Keratinocyte (primary cell): Measurements from ENCODE around the gene CDC42EP3. TPM values are rescaled to one million over a fixed set of nuclear protein-coding genes. Genes with fewer than 3 reads are reported as not detected.

Source experiments
- DNase-seq: peaks from one replicate; pipeline ENCODE4 v3.0.0-alpha.2; 2011; ENCODE audit warnings: low read depth, missing footprints, low spot score
- FAIRE-seq: peaks from 2 replicates; lab custom pipeline; 2011; peaks lifted over from hg19 to GRCh38; lab: Jason Lieb, UNC
- H2AFZ ChIP-seq: 2 replicates; pipeline ENCODE4 v1.6.0; 2012; ENCODE audit warnings: low read length, control low read depth, inconsistent platforms; ENCODE audit not compliant: control insufficient read depth
- H3K27ac ChIP-seq: 2 replicates; pipeline ENCODE4 v1.5.1; 2011; ENCODE audit warnings: low read length; ENCODE audit not compliant: control insufficient read depth, insufficient read depth
- H3K27me3 ChIP-seq: 3 replicates; pipeline ENCODE4 v1.6.0; 2011; ENCODE audit warnings: low read length; ENCODE audit not compliant: control insufficient read depth, insufficient read depth; ENCODE audit errors: extremely low read depth
- H3K36me3 ChIP-seq, 2 experiments: 2 replicates in 1 of 2; 3 replicates in 1 of 2; pipeline ENCODE4 v1.5.1; 2011; ENCODE audit warnings: low read length in 2 of 2, mild to moderate bottlenecking in 1 of 2; ENCODE audit not compliant: control insufficient read depth in 2 of 2, insufficient read depth in 2 of 2; ENCODE audit errors: extremely low read depth in 1 of 2
- H3K4me1 ChIP-seq: 3 replicates; pipeline ENCODE4 v1.5.1; 2011; ENCODE audit warnings: low read length; ENCODE audit not compliant: control insufficient read depth, insufficient read depth; ENCODE audit errors: extremely low read depth
- H3K4me2 ChIP-seq: 3 replicates; pipeline ENCODE4 v1.6.0; 2011; ENCODE audit warnings: low read depth, low read length; ENCODE audit not compliant: control insufficient read depth, insufficient read depth; ENCODE audit errors: extremely low read depth
- H3K4me3 ChIP-seq, 3 experiments: fragments of 200-600 bp in 1 of 3; sonication (generic) in 1 of 3; 2 replicates in 2 of 3; 3 replicates in 1 of 3; pipeline ENCODE4 v1.5.1; 2011 to 2016; ENCODE audit warnings: low read length in 3 of 3, mild to moderate bottlenecking in 3 of 3, control low read depth in 2 of 3, inconsistent platforms in 1 of 3, low read depth in 1 of 3, mixed read lengths in 1 of 3, mixed run types in 1 of 3, moderate library complexity in 1 of 3; ENCODE audit not compliant: control insufficient read depth in 2 of 3, insufficient read depth in 2 of 3; ENCODE audit errors: extremely low read depth in 1 of 3
- H3K79me2 ChIP-seq: 2 replicates; pipeline ENCODE4 v1.6.0; 2012; ENCODE audit warnings: low read length; ENCODE audit not compliant: control insufficient read depth, insufficient read depth
- H3K9ac ChIP-seq: 3 replicates; pipeline ENCODE4 v1.6.0; 2011; ENCODE audit warnings: low read length; ENCODE audit not compliant: control insufficient read depth, insufficient read depth; ENCODE audit errors: extremely low read depth
- H3K9me1 ChIP-seq: 3 replicates; pipeline ENCODE4 v1.6.0; 2011; ENCODE audit warnings: low read length; ENCODE audit not compliant: control insufficient read depth, insufficient read depth; ENCODE audit errors: extremely low read depth
- H3K9me3 ChIP-seq: 2 replicates; pipeline ENCODE4 v1.5.1; 2012; ENCODE audit warnings: low read depth, low read length; ENCODE audit not compliant: control insufficient read depth
- H4K20me1 ChIP-seq: 3 replicates; pipeline ENCODE4 v1.6.0; 2011; ENCODE audit warnings: low read length; ENCODE audit not compliant: control insufficient read depth, insufficient read depth; ENCODE audit errors: extremely low read depth
- CTCF ChIP-seq, 3 experiments: IDR thresholded peaks in 1 of 3; conservative IDR thresholded peaks in 1 of 3; optimal IDR thresholded peaks in 1 of 3; 2 replicates in 2 of 3; 3 replicates in 1 of 3; pipeline versions ENCODE3 to v1.5.1; 2011; ENCODE audit warnings: low read length in 3 of 3, mild to moderate bottlenecking in 3 of 3, moderate library complexity in 2 of 3, control low read depth in 1 of 3, inconsistent platforms in 1 of 3; ENCODE audit not compliant: insufficient read depth in 2 of 3; ENCODE audit errors: extremely low read depth in 1 of 3
- EZH2 ChIP-seq: IDR thresholded peaks from one replicate; pipeline ENCODE4 v1.6.1; 2012; ENCODE audit warnings: inconsistent platforms, mild to moderate bottlenecking, low read length, moderate library complexity
- dilution Hi-C: fragments of 300-500 bp; cut with MboI; formaldehyde crosslinking; loops from one replicate; pipeline ENCODE4 v1.7.0; 2020; ENCODE audit warnings: low sequenced_read_pairs; ENCODE audit not compliant: extremely low pct_ligation_motif_present
- polyA plus RNA-seq, 5 experiments: library from polyadenylated mRNA; depleted of rRNA in 3 of 5; stranded (reverse) in 3 of 5; stranded (forward) in 1 of 5; unstranded in 1 of 5; fragments of >200 nt; gene quantifications; 1 replicate in 1 of 5; 2 replicates in 3 of 5; 3 replicates in 1 of 5; pipeline versions ENCODE4 v1.2.1 to v1.2.3, GENCODE V29; 2011 to 2012; ENCODE audit warnings: missing spikeins in 2 of 5, low read depth in 1 of 5, low replicate concordance in 1 of 5

The CDC42EP3 gene
- polyA plus RNA-seq, 1 donor (not counting 4 experiments of a cell fraction or from before 2014, with no cell fraction given), result 34.6 TPM

GRCh38 chr2:37599688-37600525, 71.5 kb downstream of the CDC42EP3 start:
- Histone ChIP-seq H3K4me1 (peaks cover 7% of the 10 kb centered on the region), H3K9ac (no peak overlapping the region), H3K9me3 (no peaks in the 10 kb centered on the region), H3K4me3 (no peak overlapping the region), H3K36me3 (no peaks in the 10 kb centered on the region), H3K4me2 (no peak overlapping the region), H3K27me3 (no peaks in the 10 kb centered on the region), H3K9me1 (no peaks in the 10 kb centered on the region), H4K20me1 (no peaks in the 10 kb centered on the region), H3K27ac (no peak overlapping the region), H2AFZ (no peak overlapping the region), H3K79me2 (no peaks in the 10 kb centered on the region)
- TF ChIP-seq CTCF (optimal IDR thresholded peaks at IDR 0.05 in 1 of 3, IDR thresholded peaks at IDR 0.05 in 1 of 3, conservative IDR thresholded peaks at IDR 0.05 in 1 of 3; ENCODE audit: extremely low read depth in 1 of 3, insufficient read depth in 2 of 3, low read length in 3 of 3) (no peak), EZH2 (no peak)
- dilution Hi-C loops, result no loop called here
- no peak for DNase-seq
- no peak for FAIRE-seq

- Histone ChIP-seq H3K4me3 (no peak overlapping the region), H3K9me3 (no peaks in the 10 kb centered on the region), H3K9me1 (no peaks in the 10 kb centered on the region), H4K20me1 (no peaks in the 10 kb centered on the region), H3K9ac (no peak overlapping the region), H3K27me3 (no peaks in the 10 kb centered on the region), H3K27ac (no peak overlapping the region), H2AFZ (no peak overlapping the region), H3K4me1 (peaks cover 15% of the 10 kb centered on the region), H3K36me3 (no peaks in the 10 kb centered on the region), H3K79me2 (no peaks in the 10 kb centered on the region), H3K4me2 (no peak overlapping the region)
- no peak for TF ChIP-seq EZH2
- no peak for TF ChIP-seq CTCF (optimal IDR thresholded peaks at IDR 0.05 in 1 of 3, IDR thresholded peaks at IDR 0.05 in 1 of 3, conservative IDR thresholded peaks at IDR 0.05 in 1 of 3; ENCODE audit: extremely low read depth in 1 of 3, insufficient read depth in 2 of 3, low read length in 3 of 3)
- no peak for DNase-seq
- FAIRE-seq, result no peak
- dilution Hi-C loops, result no loop called here
Observed at GRCh38 chr2:37593694-37594093, 77.7 kb downstream of the CDC42EP3 start.
